ENCODE results near the gene CCDC158.

The CCDC158 gene

GRCh38 chr4:76311896-76312331 is 109.0 kb downstream of the CCDC158 start:
- no peak for DNase-seq (ENCODE audit: extremely low read depth, low read depth)

GRCh38 chr4:76310683-76311082 is 110.3 kb downstream of the CCDC158 start:
- no peak for DNase-seq (ENCODE audit: extremely low read depth, low read depth)
- no peak for TF ChIP-seq CTCF (IDR thresholded peaks at IDR 0.05; ENCODE audit: low read depth, low read length)

More at GRCh38 chr4:76311896-76312331, 109.0 kb downstream of the CCDC158 start:
- TF ChIP-seq CTCF (IDR thresholded peaks at IDR 0.05; ENCODE audit: low read depth, low read length): no peak

- no peak for TF ChIP-seq CTCF (IDR thresholded peaks at IDR 0.05; ENCODE audit: low read depth, low read length)
- no peak for DNase-seq (ENCODE audit: extremely low read depth, low read depth)
Observed at GRCh38 chr4:76309939-76310550, 110.9 kb downstream of the CCDC158 start.

GRCh38 chr4:76308548-76308947 is 112.4 kb downstream of the CCDC158 start:
- TF ChIP-seq CTCF (IDR thresholded peaks at IDR 0.05; ENCODE audit: low read depth, low read length): no peak
- no peak for DNase-seq (ENCODE audit: extremely low read depth, low read depth)

- no peak for TF ChIP-seq CTCF (IDR thresholded peaks at IDR 0.05; ENCODE audit: low read depth, low read length)
- DNase-seq (ENCODE audit: extremely low read depth, low read depth): no peak
Observed at GRCh38 chr4:76307660-76308014, 113.3 kb downstream of the CCDC158 start.

GRCh38 chr4:76306882-76307659 is 113.9 kb downstream of the CCDC158 start:
- DNase-seq (ENCODE audit: extremely low read depth, low read depth): peak; percentile 18
- peak; percentile 61 for TF ChIP-seq CTCF (IDR thresholded peaks at IDR 0.05; ENCODE audit: low read depth, low read length)

Measured in AG09319 (cell line).